Retinal pigment epithelial cell (primary cell): ENCODE data around the gene TBL1X.

Experiments used
- DNase-seq: peaks from one replicate; pipeline ENCODE4 v3.0.0-alpha.2; 2010; ENCODE audit warnings: low read depth
- H3K4me3 ChIP-seq: 2 replicates; pipeline ENCODE4 v1.5.1; 2011; ENCODE audit warnings: mild to moderate bottlenecking, low read length, control low read depth, moderate library complexity
- TF ChIP-seq, protein P1 (sequence below): conservative IDR thresholded peaks from 2 replicates; pipeline ENCODE4 v1.5.1; 2011; ENCODE audit warnings: low read depth, low read length, control low read depth, inconsistent platforms

TBL1X gene

DNA sequence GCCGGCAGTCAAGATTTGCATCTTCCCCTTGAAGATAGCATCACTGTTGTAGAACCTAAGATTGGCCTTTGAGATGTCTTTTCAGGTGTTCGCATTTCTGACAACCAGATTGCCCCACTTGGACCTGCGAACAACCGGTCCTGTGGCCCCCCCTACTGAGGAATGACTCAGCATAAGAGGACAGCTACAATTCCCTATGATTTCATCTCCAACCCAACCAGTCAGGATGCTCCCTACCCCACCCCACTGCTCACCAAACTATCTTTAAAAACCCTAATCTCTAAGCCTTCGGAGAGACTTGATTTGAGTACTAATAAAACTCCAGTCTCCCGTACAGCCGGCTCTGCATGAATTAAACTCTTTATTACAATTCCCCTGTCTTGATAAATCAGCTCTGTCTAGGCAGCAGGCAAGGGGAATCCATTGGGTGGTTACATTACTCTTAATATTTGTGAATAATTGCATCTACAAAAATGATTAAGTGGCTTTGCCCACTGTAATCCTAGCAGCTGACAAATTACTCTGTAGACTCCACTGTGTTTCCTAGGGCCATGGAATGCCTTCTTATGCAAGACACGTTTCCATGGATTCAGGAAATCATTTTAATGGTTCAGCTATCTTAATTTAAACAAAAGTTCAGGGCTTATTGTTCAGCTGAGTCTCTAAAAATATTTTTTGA lies 205.4 kb downstream of the TBL1X start:
- TF ChIP-seq, protein P1, sequence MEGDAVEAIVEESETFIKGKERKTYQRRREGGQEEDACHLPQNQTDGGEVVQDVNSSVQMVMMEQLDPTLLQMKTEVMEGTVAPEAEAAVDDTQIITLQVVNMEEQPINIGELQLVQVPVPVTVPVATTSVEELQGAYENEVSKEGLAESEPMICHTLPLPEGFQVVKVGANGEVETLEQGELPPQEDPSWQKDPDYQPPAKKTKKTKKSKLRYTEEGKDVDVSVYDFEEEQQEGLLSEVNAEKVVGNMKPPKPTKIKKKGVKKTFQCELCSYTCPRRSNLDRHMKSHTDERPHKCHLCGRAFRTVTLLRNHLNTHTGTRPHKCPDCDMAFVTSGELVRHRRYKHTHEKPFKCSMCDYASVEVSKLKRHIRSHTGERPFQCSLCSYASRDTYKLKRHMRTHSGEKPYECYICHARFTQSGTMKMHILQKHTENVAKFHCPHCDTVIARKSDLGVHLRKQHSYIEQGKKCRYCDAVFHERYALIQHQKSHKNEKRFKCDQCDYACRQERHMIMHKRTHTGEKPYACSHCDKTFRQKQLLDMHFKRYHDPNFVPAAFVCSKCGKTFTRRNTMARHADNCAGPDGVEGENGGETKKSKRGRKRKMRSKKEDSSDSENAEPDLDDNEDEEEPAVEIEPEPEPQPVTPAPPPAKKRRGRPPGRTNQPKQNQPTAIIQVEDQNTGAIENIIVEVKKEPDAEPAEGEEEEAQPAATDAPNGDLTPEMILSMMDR: no peak
- peak; percentile 64 for DNase-seq
- no peak overlapping the region for H3K4me3 ChIP-seq

DNA sequence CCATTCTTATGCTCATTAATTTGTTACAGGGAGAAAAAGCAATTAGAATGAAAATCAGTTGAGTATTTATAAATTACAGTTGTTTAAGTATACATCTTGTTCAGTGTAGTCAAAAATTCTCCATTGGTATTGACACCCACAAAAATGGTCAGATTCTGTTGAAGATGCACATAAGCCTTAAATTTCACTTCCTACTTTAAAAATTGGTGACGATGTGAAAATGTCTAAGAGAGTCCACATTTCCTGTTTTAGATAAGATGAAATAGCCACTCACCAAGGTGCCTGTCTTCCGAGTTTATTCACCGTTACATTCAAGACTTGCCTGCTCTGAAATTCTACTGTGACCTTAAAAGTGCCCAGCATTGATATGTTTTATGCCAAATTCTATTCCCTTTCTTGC lies 207.1 kb downstream of the TBL1X start:
- no peak overlapping the region for H3K4me3 ChIP-seq
- TF ChIP-seq, protein P1: no peak
- no peak for DNase-seq

DNA sequence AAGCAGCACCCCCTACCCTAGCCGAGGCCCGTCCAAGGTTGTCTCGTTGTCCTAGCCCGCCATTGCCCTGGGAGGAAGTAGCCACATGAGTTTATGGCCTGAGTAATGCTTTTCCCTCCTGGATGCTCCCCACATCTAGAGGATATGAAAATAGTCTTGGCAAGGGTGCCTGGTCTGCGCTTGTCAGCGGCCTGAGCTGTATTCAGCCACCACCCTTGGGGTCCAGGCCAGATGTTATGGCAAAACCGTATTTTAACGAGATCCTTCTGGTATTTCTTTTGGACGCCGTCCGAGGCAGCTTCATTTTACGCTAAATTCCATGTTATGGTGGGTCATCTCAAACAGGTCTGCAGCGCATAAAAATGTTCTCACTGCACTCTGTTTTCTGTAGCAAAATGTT lies 211.4 kb downstream of the TBL1X start:
- DNase-seq: no peak
- no peak overlapping the region for H3K4me3 ChIP-seq
- TF ChIP-seq, protein P1: no peak

DNA sequence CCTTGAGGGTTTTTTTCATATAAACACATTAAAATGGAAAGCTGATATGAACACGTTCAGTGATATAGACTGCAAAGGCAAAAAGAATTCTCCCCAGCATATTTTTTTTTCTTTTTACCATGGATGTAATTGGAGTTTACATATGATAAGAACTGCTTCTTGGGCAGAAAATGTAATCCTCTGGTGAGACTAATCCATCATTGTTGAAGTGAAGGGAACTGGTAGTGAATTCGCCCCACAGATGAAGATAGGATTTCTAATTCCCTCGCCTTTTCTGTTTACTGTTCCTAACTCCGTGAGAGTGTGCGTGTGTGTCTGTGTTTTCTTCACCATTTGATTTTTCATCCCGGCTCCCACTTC lies 211.9 kb downstream of the TBL1X start:
- H3K4me3 ChIP-seq: no peak overlapping the region
- no peak for DNase-seq
- TF ChIP-seq, protein P1: no peak

DNA sequence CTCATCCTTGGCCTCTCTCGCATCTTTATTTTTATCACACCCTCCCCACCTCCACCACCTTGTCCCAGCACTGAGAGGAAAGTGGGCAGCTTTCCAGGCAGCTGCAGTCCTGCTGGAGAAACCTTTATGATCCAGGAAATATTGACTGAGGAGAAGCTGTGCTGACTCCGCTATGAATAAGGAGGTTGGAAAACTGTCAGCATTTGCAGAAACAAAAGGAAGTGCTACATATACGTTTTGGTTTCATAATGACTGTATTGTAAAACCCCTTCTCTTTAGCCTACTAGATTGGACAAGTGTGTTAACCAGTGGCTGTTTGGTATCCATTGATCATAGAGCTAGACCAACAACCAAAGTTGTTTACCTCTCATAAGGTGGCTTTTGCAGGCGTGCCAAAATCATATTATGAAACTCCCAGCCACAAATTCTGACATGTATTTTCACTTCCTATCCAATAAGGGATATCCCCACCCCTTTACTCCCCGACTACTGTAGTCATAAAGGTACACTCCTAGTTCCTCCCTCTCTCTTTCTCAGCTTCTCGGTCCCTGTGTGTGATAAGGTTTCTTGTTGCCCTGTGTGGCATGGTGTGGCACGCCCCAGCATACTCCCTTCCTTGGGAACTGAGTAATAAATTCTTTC lies 212.4 kb downstream of the TBL1X start:
- H3K4me3 ChIP-seq: no peak overlapping the region
- TF ChIP-seq, protein P1: no peak
- DNase-seq: no peak

DNA sequence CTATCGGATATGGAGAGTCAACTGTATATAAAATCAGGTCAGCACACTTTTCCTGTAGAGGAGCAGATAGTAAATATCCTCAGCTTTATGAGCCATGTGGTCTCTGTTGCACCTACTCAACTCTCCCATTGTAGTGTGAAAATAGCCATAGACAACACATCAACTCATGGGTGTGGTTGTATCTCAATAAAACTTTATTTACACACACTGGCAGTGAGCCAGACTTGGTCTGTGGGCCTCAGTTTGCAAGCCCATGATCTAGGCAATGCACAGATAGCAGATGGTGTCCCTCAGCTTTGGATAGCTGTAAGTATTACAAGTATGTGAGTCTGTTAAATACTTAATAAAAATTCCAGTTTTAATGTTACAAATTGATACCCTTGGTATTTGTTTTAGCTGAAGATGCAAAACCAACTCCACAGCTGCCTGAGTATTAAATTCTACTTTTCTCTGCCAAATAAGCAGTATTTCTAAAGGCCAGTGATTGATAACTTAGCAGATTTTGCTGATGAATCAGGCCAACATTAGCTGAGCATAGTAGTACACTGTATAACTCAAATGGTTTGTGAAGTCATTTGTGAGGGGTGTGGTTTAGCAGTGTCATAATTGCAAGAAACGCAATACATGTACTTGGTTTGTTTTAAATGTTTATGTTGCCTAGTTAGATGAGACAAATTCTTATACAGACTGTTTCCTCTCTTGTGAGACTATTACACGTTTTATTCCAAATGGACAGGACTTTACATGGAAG lies 213.5 kb downstream of the TBL1X start:
- H3K4me3 ChIP-seq: no peak overlapping the region
- no peak for DNase-seq
- TF ChIP-seq, protein P1: no peak
